Neural progenitor cell (in vitro differentiated cells): Measurements from ENCODE around the gene MFRP.

Experiments
- EZH2 ChIP-seq: fragments of 200-600 bp; sonication (generic); IDR thresholded peaks from 2 replicates; pipeline ENCODE4 v1.6.1; 2017; ENCODE audit warnings: antibody characterized with exemption, mild to moderate bottlenecking, moderate library complexity
- EZH2phosphoT487 ChIP-seq: fragments of 200-600 bp; sonication (generic); IDR thresholded peaks from 2 replicates; pipeline ENCODE4 v1.6.1; 2017; ENCODE audit warnings: antibody characterized with exemption
- TF ChIP-seq, protein P1 (sequence below): fragments of 200-600 bp; sonication (generic); IDR thresholded peaks from 2 replicates; pipeline ENCODE4 v1.5.1; 2017; ENCODE audit warnings: antibody characterized with exemption, mild to moderate bottlenecking

- TF ChIP-seq, protein P1, sequence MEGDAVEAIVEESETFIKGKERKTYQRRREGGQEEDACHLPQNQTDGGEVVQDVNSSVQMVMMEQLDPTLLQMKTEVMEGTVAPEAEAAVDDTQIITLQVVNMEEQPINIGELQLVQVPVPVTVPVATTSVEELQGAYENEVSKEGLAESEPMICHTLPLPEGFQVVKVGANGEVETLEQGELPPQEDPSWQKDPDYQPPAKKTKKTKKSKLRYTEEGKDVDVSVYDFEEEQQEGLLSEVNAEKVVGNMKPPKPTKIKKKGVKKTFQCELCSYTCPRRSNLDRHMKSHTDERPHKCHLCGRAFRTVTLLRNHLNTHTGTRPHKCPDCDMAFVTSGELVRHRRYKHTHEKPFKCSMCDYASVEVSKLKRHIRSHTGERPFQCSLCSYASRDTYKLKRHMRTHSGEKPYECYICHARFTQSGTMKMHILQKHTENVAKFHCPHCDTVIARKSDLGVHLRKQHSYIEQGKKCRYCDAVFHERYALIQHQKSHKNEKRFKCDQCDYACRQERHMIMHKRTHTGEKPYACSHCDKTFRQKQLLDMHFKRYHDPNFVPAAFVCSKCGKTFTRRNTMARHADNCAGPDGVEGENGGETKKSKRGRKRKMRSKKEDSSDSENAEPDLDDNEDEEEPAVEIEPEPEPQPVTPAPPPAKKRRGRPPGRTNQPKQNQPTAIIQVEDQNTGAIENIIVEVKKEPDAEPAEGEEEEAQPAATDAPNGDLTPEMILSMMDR, result no peak
- TF ChIP-seq EZH2phosphoT487 (no peak), EZH2 (no peak)
Measured at GRCh38 chr11:119310682-119311052, 35.8 kb downstream of the MFRP start.
